ENCODE data around the gene TSHR. TPM values are rescaled to one million over a fixed set of nuclear protein-coding genes. Genes with fewer than 3 reads are reported as not detected.

Gene TSHR
- total RNA-seq, 1 experiment from 2014 or later, result not detected

DNA sequence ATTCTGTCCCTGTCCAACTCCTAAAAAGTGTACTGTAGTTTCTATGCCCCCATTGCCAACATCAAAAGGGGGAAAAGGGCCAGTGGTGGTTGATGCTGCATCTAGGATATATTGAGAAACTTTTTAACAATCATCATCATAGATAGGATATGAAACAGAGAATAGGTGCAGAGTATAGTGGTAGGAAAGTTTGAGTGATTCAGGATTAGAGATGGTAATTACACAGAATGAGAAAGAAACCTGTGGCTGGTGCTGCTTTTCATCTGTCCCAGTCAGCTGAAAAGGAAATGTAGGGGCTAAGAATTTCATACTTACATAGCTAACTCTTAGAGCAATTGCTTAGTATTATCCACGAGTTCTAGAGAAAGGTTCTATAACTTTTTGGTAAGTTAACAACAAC, 197.8 kb downstream of the TSHR start:
- Histone ChIP-seq H3K4me1 (ENCODE audit: control insufficient read depth in 1 of 2, insufficient read depth in 2 of 2, low read length in 2 of 2) (no peaks in the 10 kb centered on the region), H3K4me3 (replicated peaks in 1 of 2; ENCODE audit: low read depth in 1 of 2, low read length in 2 of 2) (no peak overlapping the region), H3K9me2 (ENCODE audit: insufficient read depth) (no peaks in the 10 kb centered on the region), H3K27ac (ENCODE audit: low read depth, low read length) (no peak overlapping the region), H3K27me3 (ENCODE audit: insufficient read depth, low read length) (no peaks in the 10 kb centered on the region), H3K9ac (ENCODE audit: low read length) (no peak overlapping the region), H3K79me2 (ENCODE audit: insufficient read depth, low read length) (no peaks in the 10 kb centered on the region), H4K20me1 (ENCODE audit: insufficient read depth) (no peaks in the 10 kb centered on the region), H3K36me3 (ENCODE audit: control insufficient read depth in 1 of 2, insufficient read depth in 2 of 2, low read length in 2 of 2) (no peaks in the 10 kb centered on the region), H2AFZ (ENCODE audit: low read depth, low read length, poor library complexity, severe bottlenecking) (no peak overlapping the region), H3K9me3 (ENCODE audit: control insufficient read depth in 1 of 2, insufficient read depth in 1 of 2, low read depth in 1 of 2, low read length in 2 of 2) (no peaks in the 10 kb centered on the region), H3K4me2 (ENCODE audit: low read length) (no peak overlapping the region)
- intact Hi-C loops (cut with micrococcal nuclease), result no loop called here
- DNase-seq (ENCODE audit: low read depth, low spot score) (no peak), ATAC-seq (no peak)
- no TSS peak for BruUV-seq (replicated peaks)
- ChIA-PET POLR2A (no interaction called here), CTCF (interaction anchor here (0.5 kb wide), 1 partner anchor 1097 kb away, joined by 3 read pairs; no protein-coding TSS in a partner anchor), RAD21 (ENCODE audit: low non-redundant PET in 1 of 2, low total read pairs in 2 of 2, uncharacterized antibody in 2 of 2, unreplicated experiment in 2 of 2) (no interaction called here)
- TF ChIP-seq, protein P1, sequence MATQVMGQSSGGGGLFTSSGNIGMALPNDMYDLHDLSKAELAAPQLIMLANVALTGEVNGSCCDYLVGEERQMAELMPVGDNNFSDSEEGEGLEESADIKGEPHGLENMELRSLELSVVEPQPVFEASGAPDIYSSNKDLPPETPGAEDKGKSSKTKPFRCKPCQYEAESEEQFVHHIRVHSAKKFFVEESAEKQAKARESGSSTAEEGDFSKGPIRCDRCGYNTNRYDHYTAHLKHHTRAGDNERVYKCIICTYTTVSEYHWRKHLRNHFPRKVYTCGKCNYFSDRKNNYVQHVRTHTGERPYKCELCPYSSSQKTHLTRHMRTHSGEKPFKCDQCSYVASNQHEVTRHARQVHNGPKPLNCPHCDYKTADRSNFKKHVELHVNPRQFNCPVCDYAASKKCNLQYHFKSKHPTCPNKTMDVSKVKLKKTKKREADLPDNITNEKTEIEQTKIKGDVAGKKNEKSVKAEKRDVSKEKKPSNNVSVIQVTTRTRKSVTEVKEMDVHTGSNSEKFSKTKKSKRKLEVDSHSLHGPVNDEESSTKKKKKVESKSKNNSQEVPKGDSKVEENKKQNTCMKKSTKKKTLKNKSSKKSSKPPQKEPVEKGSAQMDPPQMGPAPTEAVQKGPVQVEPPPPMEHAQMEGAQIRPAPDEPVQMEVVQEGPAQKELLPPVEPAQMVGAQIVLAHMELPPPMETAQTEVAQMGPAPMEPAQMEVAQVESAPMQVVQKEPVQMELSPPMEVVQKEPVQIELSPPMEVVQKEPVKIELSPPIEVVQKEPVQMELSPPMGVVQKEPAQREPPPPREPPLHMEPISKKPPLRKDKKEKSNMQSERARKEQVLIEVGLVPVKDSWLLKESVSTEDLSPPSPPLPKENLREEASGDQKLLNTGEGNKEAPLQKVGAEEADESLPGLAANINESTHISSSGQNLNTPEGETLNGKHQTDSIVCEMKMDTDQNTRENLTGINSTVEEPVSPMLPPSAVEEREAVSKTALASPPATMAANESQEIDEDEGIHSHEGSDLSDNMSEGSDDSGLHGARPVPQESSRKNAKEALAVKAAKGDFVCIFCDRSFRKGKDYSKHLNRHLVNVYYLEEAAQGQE (IDR thresholded peaks at IDR 0.05; ENCODE audit: low read depth), result no peak
- no peak for TF ChIP-seq SIN3A (IDR thresholded peaks at IDR 0.05; ENCODE audit: low read depth)
- TF ChIP-seq JUND (IDR thresholded peaks at IDR 0.05), result no peak
- TF ChIP-seq SP1 (IDR thresholded peaks at IDR 0.05; ENCODE audit: low read depth), result no peak
- no peak for TF ChIP-seq YY1 (IDR thresholded peaks at IDR 0.05; ENCODE audit: extremely low read depth, insufficient replicate concordance, low read depth, low read length)
- no peak for TF ChIP-seq POLR2A (IDR thresholded peaks at IDR 0.05; ENCODE audit: borderline replicate concordance, extremely low read depth, insufficient read depth, insufficient read length)
- TF ChIP-seq FOSL1 (IDR thresholded peaks at IDR 0.05; ENCODE audit: low read depth), result no peak
- TF ChIP-seq ELF1 (IDR thresholded peaks at IDR 0.05; ENCODE audit: borderline replicate concordance, low read depth), result no peak
- no peak for TF ChIP-seq ZFX (IDR thresholded peaks at IDR 0.05)
- no peak for TF ChIP-seq EGR1 (IDR thresholded peaks at IDR 0.05; ENCODE audit: low read depth)
- no peak for TF ChIP-seq CBX3 (IDR thresholded peaks at IDR 0.05; ENCODE audit: low read depth)

Data from HCT116 (cell line).